NCI-H446 treated with DMSO at 0.1 percent for 48 hours (cell line): ENCODE data around the gene PF4V1.
"Not testable (repeated sequence)": the region's sequence is repeated elsewhere in the genome, so short reads cannot be mapped to it uniquely, and the experiment has no call there.

ENCODE experiments used
- DNase-seq: peaks from one replicate; lab custom pipeline; 2025; lab: John Stamatoyannopoulos, UW

Gene PF4V1

DNA sequence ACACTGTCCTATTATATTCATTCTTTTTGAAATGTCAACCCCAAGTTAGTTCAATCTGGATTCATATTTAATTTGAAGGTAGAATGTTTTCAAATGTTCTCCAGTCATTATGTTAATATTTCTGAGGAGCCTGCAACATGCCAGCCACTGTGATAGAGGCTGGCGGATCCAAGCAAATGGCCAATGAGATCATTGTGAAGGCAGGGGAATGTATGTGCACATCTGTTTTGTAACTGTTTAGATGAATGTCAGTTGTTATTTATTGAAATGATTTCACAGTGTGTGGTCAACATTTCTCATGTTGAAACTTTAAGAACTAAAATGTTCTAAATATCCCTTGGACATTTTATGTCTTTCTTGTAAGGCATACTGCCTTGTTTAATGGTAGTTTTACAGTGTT, 17.7 kb downstream of the PF4V1 start:
- DNase-seq, result no peak

DNA sequence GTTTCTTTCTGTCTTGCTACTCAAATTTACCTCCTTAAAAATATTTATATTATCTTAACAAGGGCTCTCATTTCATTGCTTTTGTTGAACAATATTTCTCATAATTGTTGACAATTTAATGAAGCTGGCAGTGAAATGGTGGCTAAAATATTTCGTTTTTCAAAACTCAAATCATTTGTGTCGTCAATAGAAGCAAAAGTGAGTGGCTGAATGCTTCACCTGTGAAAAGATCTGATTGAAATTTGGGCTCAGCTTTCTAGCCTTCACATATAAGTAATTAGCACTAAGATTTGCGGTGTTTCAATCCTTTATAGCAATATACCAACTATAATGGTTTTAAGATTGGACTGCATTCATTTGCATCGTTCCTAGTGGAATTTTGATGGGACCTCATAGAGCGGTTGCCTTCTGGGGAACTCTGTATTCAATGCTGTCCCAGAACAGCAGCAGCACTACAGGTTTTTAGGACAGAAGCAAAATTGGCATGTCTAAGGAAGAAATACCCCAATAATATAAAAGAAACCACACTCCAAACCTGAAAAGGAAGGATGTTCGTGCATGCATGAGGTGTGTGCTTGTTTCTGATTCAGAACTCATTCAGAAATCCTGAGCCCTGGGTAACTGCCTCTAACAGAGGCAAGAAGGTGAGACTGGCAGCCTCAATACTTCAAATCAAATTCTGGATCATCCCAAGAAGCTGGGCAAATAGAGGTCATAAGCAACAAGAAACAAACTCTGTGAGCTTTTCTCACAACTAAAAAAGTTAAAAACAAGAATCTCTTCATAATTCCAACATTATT, 18.6 kb downstream of the PF4V1 start:
- DNase-seq, result no peak

DNA sequence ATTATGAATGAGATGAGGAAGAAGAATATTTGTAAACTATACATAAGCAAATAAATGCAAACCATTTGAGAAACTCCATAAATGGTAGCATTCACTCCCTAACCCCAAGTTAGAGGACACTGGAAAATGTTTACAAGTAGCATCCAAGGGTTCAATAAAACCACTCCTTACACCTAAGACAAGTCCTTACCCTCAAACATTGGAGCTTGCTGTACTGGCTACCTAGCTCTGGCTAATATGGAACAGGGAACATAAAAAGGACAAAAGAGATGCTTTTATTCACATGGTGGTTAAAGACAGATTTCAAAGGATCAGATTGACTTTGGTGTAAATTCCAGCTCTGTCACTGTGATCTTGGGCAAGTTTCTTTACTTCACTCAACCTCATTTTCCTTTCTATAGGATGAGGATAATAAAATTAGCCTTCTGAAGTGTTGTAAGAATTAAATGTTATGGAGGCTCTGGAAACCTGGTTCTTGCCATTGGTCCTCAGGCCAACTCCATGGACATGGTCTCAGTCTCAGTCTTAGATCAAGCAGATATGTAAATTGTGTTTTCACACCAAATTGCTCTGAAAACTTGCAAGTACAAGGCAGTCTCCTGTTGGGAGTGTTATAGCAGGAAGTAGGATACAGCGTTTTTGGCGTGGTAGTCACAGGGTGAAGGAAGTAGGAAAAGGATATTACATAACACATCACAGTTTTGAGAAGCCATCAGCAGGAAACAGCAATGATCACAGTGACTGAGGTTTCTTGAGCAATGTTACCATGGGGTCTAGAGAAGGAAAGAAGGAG, 19.4 kb downstream of the PF4V1 start:
- no peak for DNase-seq

DNA sequence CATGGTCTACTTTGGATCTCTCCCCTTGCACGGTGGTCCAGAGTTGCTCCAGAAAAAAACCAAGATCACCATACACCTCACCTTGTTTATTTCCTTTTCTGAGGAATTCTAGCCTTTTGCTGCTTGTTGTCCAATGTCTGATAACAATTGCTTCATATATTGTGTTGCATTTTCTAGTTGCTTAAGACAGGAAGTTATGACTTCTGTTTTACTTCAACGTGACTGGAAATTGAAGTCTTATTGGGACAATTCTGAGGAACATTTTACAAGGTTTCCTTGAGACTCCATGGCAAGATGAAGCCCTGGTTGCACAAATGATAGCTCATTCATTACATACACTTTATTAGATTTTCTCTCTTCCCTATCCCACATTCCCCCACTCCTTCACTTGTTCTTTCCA, 21.3 kb downstream of the PF4V1 start:
- DNase-seq, result no peak

DNA sequence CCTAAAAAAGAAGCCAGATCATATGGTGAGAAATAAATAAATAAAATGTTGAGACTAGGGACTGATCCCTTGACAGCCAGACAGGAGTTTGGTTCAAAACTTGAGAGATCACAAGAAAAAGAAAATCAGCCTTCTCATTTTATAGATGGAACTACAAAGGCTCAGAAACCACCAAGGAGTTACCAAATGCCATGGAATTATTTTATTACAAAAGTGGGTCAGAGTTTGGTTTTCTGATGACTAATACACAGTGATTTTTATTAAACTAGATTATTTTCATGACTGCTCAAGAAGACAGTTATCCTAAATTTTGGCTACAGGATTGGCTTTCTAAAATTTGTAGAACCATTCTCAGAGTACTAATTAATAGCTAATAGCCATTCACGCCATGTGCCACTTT, 22.3 kb downstream of the PF4V1 start:
- no peak for DNase-seq

DNA sequence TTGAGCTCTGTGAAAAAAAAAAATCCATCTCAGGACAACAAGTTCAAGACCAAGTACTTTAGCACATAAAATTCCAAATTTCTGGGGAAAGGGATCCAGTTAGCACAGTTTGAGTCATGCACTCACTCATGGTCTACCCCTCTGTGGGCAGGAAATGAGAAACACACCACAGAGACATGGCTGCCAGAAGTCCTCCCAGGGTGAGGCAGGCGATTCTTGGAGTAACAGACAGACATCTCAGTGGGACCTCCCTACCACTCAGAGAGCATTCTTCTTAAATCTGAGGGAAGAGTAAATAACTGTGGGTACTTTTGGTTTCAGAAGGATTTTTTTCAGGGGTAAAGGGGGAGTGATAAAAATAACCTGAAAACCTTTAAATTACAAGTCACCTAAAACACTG, 30.2 kb downstream of the PF4V1 start:
- DNase-seq, result no peak

DNA sequence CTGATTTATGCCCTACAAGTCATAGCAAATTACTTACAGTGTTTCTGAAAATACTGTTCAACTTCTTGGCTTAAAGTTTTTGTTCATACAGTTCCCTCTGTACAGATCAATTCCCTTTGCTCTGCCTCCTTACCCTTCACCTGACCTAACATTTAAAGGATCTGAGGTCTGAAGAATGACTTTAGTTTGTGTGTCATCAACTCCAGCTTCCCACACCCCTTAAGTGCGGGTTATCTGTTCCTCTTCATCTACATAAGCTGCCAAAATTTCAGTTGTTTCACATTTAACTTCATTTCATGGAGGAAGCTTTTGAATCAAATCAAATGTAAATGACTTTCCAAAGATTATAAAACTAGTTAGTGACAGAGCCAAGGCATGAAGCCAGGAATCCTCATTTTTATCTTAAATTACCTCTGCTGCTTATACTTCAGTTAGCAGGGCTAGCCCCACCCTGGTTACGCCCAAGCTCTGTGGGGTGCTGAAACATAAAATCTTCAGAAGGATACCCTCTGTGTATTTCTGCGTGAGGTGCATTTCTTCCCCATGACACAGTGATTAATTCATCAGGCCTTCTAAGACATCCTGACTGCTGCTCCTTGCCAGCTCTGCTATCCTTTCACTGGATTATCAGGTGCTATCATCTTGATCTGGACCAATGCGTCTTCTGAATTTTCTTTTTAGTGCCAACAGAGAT, 32.6 kb downstream of the PF4V1 start:
- no peak for DNase-seq

DNA sequence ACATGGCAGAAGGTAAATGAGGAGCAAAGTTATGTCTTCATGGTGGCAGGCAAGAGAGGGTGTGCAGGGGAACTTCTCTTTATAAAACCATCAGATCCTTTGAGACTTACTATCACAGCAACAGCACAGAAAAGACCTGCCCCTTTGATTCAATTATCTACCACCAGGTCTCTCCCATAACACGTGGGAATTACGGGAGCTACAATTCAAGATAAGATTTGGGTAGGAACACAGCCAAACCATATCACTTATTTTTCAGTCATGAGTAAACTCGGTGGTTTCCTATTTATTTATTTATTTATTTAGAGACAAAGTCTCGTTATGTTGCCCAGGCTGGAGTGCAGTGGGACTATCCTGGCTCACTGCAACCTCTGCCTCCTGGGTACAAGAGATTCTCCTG, 38.2 kb downstream of the PF4V1 start:
- no peak for DNase-seq

DNA sequence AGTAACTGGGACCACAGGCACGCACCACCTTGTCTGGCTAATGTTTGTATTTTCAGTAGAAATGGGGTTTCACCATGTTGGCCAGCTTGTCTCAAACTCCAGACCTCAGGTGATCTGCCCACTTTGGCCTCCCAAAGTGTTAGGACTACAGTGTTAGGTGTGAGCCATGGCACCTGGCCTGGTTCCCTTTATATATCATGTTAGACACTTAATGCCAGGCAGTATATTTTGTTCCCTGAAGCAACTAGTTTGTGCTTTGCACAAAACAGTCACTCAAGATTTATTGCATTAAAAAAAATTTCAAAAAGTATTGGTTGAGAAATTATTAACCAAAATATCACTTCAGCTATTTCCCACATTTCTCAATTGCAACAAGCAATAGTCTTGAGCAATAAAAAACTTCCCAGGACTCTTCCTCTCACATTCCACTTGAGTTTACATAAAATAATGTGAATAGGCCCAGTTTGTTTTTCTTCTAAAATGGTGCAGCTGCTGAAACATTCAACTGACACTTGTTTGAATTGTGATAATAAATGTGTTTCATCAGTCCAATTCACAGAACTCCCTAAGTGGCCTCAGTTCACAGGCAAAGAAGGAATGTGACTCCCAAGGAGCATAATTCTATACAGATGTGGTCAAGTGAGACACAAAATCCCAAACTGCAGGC, 38.8 kb downstream of the PF4V1 start:
- DNase-seq, result no peak

DNA sequence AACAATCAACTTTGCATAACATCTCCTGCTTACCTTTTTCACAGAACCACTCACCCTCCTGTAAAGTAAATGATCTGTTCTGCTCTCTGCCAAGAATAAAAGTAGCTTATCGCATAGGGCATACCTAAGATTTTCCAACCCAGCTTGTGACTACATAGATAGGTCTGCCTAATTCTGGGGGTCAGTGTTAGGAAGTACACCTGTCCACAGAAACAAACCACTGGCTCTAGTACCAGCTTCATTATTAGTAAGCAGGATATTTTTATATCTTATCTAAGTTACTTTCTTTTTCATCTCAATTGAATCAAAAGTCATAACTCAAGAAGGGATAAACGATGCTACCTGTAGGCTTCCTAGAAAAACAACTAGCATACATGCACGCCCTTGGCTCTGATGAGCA, 39.9 kb downstream of the PF4V1 start:
- no peak for DNase-seq

DNA sequence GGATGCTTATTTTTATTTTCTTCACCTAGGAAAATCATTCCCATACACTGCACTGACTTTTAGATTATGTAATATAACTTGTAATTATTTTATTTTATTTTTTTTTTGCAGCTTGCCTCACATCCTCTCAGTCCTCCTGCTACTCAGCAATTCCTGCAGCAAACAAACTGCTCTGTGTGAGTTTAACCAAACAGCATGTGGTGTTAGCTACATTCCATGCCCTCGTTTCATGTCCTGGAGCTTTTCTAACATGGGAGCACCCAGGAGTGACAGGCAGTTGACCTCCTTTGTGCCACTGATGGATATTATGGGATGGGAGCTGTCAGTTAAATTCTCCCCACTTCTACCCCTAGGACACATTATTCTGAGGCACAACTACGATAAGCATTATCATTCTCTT, 40.9 kb downstream of the PF4V1 start:
- DNase-seq, result no peak

DNA sequence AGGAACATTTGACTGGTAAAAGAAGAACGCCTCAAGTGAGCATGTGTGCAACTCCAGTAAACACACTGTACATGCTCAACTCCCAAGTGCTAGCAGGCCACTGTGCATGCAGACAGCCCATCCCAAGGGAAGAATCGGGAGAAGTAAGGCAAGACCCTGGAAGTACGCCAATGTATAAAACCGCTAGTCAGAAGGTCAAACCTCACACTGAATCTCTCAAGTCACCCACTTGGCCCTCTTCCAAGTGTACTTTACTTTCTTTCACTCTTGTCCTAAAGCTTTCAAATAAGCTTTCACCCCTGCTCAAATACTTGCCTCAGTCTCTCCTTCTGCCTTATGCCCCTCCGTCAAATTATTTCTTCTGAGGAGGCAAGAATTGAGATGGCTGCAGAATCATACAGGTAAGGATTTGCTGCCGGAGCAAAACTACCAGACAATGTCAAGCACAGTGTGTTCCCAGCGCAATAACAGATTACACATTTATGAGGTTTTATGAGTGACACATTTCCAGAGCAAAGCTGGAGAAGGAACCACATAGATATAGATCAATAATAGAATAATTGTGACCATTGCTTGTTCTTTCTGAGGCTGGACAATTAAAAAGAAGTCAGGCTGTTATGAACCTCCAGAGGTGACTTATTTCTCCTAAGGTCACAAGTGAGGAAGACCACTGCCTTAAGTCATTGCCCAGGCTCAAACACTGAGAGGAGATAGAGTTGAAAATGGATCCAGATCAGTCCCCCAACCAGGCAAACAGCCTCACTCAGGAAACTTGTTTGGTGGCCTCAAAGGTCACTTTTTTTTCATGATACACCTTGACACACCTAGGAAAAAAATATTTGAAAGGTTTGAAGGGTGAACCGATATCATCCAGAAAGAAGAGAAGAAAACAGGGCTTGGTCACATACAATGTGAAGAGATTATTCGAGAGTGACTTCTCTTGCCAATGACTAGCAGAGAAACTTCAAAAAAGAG, 42.4 kb downstream of the PF4V1 start:
- no peak for DNase-seq

DNA sequence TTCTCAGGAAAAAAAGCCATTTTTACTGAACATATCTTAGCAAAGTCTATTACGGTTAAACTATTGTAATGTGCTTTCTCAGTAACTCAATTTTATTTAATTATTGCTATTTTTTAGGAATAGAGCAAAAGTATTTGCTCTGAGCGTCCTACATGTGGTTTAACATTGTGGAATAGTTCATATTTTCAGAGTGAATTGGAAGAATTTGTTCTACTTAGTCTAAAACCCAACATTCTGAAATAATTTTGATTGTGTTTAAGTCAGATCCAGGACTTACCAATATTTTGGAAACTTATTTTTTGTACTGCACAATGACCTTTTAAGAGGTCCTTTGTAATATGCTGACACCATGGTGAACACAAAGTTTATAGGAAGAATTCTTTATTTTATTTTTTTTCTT, 43.3 kb downstream of the PF4V1 start:
- no peak for DNase-seq

DNA sequence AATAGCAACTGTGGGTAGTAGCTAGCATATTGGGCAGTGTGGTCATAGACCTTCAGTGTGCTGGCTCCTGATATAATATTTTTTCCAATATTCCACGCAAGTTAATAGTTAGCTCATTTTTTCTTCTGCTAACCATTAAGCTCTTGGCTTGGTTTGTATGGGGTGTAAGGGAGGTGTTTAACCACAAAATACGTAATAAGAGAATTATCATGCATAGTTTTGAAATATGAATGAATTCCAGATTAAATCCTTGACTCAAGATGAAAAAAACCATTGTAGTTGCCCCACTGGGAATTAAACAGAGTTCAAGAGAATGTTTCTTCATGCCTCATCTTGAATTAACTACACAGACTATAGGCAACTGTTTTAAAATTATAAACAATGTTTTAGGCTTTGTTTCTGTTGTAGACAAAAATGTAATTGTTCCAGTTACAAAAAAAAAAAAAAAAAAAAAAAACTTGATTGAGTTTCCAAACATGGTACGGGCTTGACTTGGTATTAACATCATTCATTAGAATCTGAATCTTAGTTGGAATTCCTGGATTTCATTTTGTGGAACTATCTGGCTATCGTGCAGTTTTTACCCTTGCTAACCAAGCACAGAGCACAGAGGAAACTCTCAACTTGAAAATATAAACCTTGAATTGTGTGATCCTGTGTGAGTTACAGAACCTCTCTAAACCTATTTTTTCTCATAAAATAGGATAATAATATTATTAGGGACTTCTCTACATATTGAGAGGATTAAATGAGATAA, 44.5 kb downstream of the PF4V1 start:
- no peak for DNase-seq

DNA sequence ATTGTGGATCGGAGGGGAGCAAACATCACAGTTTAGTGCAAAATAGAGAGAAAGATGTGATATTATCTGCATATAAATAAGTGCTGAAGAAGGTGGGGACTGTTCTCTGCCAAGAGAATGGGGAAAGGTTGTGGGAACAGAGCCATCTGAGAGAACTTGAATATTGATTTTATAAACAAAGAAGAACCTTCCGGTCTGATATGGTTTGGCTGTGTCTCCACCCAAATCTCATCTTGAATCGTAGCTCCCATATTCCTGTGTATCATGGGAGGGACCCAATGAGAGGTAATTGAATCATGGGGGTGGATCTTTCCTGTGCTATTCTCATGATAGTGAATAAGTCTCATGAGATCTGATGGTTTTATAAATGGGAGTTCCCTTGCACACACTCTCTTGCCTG, 46.2 kb downstream of the PF4V1 start:
- DNase-seq, result not testable (repeated sequence)

DNA sequence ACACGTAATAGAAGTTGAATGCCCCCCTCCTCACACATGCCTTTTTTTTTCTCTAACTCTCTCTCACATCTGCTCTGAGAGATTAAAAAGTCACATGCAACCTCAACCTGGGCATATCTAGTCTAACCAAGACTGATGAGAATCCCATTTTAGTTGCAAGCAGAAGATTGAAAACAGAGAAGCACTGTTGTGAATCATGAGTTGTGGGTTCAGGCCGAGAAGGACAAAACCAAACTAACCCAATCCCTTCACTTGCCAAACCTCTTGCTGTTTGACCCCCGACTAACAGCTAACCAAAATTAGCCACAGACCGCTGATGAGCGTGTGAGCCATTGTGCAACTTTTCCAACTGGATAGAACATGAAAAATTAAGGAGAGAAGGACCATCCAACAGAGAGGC, 47.9 kb downstream of the PF4V1 start:
- DNase-seq, result no peak

DNA sequence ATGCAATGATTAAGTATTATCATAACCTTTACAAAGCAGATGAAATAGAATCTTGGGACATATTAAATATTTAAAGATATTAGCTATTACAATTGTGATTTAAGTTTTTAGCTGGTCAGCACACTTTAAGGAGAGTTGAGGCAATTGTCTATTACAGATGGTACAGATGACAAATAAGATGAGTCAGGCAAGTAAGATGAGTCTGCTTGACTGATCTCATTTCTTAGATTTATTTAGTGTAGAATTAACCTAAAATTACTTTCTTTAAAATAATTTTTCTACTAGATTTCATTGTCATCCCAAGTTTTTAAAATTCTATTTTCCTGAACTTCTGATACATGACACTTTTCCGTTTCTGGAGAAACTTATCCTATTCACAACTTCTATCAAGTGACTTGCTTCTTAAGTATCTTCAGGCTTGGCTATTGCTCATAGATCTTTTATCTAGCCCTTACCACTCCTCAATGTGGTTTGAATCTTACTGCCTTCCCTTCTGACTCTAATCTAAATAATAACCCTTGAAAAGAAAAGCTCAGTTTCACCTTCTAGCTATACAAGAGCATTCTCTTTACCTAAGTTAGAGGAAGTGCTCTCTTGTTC, 49.0 kb downstream of the PF4V1 start:
- no peak for DNase-seq

DNA sequence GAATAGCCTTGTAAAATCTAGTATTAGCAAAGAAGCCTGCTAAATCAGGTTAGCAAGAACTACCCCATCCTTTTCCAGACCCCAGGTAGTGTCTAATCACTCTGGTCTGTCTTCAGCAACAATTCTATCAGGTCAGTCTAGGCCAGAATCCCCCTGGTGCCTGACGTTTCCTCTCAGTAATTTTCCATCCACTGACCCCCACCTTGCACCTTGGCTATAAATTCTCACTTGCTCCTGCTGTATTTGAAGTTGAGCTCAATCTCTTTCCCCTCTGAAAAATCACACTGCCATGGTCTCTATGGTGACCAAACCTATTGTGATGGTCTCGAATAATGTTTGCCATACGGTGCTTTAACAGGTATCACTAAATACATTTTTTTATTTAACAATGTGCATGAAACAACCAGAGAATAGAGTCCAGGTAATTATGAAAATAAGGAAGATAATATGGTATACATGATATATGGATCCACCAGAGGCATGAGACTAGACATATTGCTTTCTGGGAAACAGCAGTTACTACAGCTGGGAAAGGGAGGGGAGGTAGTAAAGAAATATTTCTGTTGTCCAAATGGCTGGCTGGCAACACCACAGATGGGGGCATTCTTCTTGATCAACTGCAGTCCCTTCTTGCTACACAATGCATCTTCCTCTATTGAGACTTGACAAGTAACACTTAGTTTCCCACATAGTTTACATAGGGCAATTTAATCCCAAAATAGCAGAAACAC, 49.9 kb downstream of the PF4V1 start:
- no peak for DNase-seq
